VCaP (cell line): ENCODE measurements around the gene TPK1.

ENCODE experiments used
- H3K27ac ChIP-seq: fragments of 450-650 bp; 2 replicates; pipeline ENCODE4 v1.5.1; 2017
- CTCF ChIP-seq: fragments of 450-650 bp; conservative IDR thresholded peaks from 2 replicates; pipeline ENCODE4 v1.5.1; 2017; ENCODE audit warnings: mild to moderate bottlenecking, moderate library complexity

Gene TPK1

GRCh38 chr7:144641389-144642044, 194.3 kb downstream of the TPK1 start:
- TF ChIP-seq CTCF = no peak
- no peak overlapping the region for H3K27ac ChIP-seq

GRCh38 chr7:144632724-144633123, 203.1 kb downstream of the TPK1 start:
- TF ChIP-seq CTCF = no peak
- no peak overlapping the region for H3K27ac ChIP-seq

GRCh38 chr7:144629598-144629997, 206.3 kb downstream of the TPK1 start:
- TF ChIP-seq CTCF = no peak
- no peak overlapping the region for H3K27ac ChIP-seq

GRCh38 chr7:144629011-144629410, 206.8 kb downstream of the TPK1 start:
- no peak overlapping the region for H3K27ac ChIP-seq
- no peak for TF ChIP-seq CTCF

GRCh38 chr7:144628176-144628575, 207.7 kb downstream of the TPK1 start:
- peak overlapping the region; percentile 22; the same call in 1 of the 2 replicates for H3K27ac ChIP-seq
- TF ChIP-seq CTCF = no peak

- H3K27ac ChIP-seq = peak overlapping the region; percentile 20
- no peak for TF ChIP-seq CTCF
Measured at GRCh38 chr7:144622745-144623144, 213.1 kb downstream of the TPK1 start.

GRCh38 chr7:144606261-144606660, 229.6 kb downstream of the TPK1 start:
- no peak for TF ChIP-seq CTCF
- no peak overlapping the region for H3K27ac ChIP-seq
